A673 (cell line): ENCODE results near the gene EMC6.

Experiments used
- EZH2 ChIP-seq: fragments of 200-600 bp; sonication (generic); IDR thresholded peaks from 2 replicates; pipeline ENCODE4 v1.6.1; 2017; ENCODE audit warnings: borderline replicate concordance, low read depth, mild to moderate bottlenecking, mixed read lengths, antibody characterized with exemption, low read length; ENCODE audit not compliant: poor library complexity, severe bottlenecking
- TF ChIP-seq, protein P1 (sequence below): fragments of 300-800, 200-600 bp; sonication (generic); conservative IDR thresholded peaks from 2 replicates; pipeline ENCODE4 v1.5.1; 2017; ENCODE audit warnings: low read depth, mild to moderate bottlenecking, antibody characterized with exemption, low read length, moderate library complexity, mixed read lengths

DNA sequence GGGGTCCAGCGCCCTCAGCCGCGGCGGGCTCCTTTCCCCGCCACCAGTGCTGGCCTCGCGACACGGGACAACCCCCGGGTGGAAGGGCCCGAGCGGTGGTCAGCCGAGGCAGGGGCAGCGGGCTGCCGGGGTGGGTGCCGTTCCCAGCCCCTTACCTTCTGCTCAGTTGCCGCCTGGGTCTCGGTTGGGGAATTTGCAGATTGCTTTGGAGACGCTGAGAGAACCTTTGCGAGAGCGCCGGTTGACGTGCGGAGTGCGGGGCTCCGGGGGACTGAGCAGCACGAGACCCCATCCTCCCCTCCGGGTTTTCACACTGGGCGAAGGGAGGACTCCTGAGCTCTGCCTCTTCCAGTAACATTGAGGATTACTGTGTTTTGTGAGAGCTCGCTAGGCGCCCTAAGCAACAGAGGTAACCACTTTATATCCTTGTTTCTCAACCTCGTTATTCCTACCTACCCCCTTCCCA is 31.7 kb upstream of the EMC6 start:
- TF ChIP-seq, protein P1, sequence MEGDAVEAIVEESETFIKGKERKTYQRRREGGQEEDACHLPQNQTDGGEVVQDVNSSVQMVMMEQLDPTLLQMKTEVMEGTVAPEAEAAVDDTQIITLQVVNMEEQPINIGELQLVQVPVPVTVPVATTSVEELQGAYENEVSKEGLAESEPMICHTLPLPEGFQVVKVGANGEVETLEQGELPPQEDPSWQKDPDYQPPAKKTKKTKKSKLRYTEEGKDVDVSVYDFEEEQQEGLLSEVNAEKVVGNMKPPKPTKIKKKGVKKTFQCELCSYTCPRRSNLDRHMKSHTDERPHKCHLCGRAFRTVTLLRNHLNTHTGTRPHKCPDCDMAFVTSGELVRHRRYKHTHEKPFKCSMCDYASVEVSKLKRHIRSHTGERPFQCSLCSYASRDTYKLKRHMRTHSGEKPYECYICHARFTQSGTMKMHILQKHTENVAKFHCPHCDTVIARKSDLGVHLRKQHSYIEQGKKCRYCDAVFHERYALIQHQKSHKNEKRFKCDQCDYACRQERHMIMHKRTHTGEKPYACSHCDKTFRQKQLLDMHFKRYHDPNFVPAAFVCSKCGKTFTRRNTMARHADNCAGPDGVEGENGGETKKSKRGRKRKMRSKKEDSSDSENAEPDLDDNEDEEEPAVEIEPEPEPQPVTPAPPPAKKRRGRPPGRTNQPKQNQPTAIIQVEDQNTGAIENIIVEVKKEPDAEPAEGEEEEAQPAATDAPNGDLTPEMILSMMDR, result no peak
- TF ChIP-seq EZH2, result no peak
